GM21367 (cell line): ENCODE measurements around the gene SUPT3H.

ENCODE experiments used
- ATAC-seq: cut with Tn5 transposase; IDR thresholded peaks from one replicate; pipeline ENCODE4 v1.9.1; 2021; ENCODE audit not compliant: unreplicated experiment

SUPT3H gene

DNA sequence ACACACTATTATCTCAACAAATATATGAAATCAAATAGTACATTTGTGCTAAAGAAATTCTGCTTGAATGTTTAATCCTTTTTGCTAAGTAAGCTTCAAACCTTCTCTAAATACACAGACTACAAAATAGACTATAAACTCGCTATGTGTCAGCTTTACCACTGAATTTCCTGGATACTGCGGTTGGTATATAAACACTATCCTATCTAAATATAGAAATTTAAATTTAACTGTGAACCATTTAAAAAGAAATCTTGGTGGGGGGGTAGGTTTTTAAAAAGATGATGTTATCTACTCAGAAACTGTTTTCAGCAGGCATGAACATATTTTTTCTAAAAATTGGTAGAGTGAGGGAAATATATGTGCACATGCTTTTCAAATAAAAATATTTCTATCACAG, 356.1 kb downstream of the SUPT3H start:
- no peak for ATAC-seq

DNA sequence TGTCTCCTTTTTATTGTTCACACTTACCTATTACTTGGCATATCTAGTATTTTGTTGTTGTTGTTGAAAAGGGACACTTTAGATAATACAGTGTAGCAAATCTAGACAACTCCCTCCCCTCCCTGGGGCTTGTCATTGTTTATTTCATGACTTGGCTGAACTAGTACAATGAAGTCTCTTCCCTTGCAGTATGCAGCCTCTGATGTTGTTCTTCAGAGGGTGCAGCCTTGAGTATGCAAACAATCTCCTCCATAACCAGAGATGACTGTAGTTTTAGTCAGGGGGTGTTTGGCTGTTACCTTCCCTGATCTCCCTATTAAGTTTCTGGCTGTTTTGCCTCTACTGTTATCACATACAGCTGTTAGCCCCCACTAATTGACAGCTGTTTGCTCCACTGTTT, 365.0 kb downstream of the SUPT3H start:
- ATAC-seq: no peak

DNA sequence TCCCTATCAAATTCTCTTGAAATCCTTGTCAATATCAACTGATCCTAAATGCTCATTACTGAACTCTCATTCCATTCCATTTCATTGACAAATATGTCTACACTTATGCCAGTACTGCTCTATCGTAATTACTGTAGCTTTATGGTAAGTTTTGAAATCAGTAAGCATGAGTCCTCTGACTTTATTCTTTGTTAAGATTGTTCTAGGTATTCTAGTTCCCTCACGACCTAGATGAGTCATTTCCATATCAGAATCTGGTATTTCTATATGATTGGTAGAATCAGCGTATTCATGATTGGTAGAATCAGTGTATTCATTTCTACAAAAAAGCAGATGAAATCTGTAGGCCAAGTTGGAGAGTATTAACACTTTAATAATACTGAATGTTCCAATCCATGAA, 368.2 kb downstream of the SUPT3H start:
- ATAC-seq: no peak

DNA sequence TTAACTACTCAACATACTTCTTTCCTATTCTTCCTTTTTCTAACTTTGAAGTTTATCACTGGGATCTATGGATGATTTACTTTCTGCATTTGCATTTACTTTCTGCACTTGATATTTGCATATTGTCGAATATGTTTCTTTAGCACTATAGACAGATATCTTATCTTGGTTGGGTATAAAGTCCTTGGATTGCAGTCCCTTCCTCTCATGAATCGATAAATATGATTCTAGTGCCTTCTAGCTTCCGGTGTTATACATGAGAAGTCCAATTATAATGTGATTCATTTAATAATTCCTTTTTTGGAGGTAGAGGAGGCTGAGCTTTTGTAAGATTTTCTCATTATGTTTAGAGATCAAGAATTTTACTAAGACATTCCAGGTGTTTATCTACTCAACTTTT, 370.8 kb downstream of the SUPT3H start:
- no peak for ATAC-seq

DNA sequence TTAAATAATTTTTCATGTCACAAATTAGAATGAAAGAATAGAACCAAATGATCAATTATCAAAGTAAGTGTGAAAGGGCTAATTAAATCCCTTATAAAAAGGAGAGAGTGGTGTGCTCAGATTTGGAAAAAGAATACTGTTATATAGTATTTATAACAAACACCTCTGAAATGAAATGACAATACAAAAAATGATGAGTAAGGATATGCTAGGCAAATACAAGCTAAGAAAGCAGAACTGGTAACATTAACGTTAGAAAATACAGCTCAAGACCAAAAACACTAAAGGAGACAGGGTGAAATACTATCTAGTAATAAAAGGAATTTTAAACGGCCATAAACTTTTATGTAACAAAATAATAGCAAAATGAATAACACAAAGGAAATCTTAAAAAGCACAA, 373.8 kb downstream of the SUPT3H start:
- ATAC-seq: no peak

DNA sequence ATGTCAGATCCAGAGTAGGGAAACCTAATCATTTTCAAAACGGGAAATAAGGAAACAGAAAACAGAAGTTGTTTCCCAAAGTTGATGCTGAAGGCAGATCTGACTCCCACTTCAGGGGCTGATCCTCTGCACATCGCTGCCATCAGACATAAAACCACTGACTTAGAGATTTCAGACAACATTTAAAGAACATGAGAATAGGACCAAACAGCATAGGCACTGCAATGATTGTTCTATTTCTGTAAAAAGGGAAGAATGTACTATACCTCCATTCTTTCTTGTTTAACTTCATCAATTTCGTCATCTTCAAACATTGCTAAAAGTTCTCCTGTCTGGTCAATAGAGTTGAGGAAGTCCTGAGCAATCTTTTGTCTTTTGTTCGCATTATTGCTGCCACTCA, 374.3 kb downstream of the SUPT3H start:
- ATAC-seq: no peak

DNA sequence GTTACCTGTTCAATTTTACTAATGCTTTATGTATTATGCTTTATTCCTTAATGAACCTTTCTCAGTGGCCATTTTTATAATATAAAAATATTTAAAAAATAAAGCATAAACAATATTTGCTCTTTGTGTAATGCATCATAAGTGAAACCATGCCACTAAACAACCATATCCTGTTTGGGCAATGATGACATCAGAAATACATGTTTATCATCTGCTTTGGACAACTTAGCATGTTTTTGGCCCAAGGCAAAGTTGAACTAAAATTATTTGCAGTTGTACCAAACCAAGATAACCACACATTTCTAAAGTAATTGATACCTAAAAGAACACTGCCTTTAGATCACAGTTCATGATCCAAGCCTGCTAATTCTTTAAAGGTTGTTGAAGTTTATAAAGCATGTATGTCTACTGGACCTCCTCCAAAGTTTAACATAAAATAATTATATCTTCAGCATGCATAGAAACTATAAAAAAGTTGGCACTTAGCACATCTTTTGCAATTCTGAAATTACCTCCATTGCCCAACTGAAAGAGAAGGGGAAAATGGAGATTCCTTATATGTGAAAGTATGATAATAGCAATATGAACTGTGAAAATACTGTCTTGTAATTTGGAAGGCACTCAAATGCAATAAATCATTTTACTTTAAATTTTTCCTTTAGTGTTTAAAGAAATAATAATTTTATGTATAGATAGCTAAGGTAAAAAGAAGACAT, 375.2 kb downstream of the SUPT3H start:
- ATAC-seq: no peak

DNA sequence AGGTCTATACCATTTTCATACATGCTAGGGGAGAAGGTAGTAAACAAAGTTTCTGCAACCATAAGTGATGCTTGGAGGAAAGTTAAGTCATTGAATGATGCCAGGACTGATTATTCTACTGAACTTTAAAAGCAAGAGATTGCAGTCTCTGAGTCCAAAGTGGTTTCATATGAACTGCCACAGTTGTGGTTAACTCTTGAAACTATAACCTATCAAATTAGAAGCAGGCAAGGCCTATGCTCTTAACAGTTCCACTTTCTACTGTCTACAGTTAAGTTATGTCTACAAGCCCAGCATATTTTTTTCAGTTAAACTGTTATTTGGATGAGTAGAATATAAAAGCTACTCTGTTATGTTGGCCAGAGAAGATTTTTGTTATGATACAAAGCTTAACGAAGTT, 376.1 kb downstream of the SUPT3H start:
- peak; percentile 97 for ATAC-seq

DNA sequence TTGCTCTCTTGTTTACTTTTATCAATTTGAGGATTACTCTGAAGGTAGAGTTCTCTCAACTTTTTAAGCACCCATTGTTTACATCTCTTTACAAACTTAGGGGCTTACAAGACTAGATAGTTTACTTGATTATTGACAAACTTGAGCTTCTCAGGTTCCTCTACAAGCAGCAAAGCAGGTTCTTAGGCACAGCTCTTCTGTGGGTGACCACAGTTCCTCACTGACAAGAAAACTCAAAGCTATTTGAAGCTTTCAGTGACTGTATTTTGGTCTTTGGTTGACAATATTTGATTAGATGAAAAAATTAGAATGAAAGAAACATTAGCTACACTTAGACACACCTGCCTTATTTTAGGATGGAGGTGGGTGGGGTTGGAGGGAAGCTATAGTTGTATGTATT, 376.9 kb downstream of the SUPT3H start:
- no peak for ATAC-seq

DNA sequence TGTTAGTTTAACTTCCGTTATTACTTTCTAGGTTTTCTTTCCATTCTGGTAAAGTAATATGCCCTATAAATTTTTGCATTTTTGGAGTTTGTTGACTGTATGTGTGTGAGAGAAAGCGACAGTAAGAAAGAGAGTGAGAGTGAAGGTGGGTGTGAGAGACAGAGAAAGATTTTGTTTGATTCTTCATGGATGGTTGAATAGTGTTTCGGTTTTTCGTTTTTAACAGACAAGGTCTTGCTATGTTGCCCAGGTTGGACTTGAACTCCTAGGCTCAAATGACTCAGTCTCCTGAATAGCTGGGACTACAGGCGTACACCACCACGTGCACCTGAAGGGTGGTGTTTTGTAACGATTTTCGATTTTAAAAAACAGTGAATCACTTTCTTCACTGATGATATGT, 378.7 kb downstream of the SUPT3H start:
- ATAC-seq: no peak

DNA sequence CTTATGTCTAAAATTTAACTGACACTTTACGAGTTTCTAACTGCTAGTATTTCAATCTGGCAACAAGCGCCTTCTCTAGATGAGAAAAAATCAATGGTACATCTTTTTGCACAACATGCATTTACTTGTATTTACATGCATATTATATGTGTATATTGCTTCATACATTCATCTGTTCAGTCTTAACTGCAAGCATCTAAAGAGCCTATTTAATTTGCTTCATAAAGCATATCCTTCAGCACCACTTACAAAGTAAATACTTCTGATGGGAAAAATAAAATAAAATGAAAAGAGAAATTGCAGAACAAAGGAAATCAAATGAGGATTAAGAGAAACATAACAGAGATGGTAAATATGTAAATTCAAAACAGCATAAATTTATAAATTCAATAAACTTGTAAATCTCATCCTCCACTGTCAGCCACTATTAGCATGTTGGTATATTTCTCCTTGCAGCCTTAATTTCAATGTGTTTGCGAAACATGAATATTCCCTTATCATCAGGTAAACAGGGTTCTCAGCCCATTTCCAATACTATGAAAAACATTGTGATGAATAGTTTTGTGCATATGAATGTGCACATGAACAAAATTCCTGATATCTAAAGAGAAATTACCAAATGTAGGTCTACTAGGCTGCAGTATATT, 382.1 kb downstream of the SUPT3H start:
- ATAC-seq: no peak

DNA sequence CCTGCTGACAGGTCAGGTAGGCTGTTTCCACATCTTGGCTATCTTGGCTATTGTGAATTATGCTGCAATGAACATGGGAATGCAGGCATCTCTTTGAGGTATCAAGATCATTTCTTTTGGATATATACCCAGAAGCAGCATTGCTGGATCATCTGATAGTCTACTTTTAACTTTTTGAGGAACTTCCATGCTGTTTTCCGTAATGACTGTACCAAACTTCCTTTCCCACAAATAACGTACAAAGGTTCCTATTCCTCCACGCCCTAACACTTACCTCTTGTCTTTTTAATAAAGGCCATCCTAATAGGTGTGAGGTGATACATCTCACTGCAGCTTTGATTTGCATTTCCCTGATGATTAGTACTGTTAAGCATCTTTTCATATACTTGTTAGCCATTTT, 388.3 kb downstream of the SUPT3H start:
- no peak for ATAC-seq

DNA sequence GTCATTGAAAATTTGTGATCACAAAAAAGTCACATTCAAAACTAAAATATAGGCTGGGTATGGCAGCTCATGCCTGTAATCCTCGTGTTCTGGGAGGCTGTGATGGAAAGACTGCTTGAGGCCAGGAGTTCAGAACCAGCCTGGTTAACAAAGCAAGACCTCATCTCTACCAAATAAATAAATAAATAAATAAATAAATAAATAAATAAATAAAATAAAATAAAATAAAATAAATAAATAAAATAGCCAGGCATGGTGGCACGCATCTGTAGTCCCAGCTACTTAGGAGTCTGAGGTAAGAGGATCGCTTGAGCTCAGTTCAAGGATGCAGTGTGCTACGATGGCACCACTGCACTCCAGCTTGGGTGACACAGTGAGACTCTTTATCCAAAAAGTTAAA, 392.7 kb downstream of the SUPT3H start:
- ATAC-seq: no peak

DNA sequence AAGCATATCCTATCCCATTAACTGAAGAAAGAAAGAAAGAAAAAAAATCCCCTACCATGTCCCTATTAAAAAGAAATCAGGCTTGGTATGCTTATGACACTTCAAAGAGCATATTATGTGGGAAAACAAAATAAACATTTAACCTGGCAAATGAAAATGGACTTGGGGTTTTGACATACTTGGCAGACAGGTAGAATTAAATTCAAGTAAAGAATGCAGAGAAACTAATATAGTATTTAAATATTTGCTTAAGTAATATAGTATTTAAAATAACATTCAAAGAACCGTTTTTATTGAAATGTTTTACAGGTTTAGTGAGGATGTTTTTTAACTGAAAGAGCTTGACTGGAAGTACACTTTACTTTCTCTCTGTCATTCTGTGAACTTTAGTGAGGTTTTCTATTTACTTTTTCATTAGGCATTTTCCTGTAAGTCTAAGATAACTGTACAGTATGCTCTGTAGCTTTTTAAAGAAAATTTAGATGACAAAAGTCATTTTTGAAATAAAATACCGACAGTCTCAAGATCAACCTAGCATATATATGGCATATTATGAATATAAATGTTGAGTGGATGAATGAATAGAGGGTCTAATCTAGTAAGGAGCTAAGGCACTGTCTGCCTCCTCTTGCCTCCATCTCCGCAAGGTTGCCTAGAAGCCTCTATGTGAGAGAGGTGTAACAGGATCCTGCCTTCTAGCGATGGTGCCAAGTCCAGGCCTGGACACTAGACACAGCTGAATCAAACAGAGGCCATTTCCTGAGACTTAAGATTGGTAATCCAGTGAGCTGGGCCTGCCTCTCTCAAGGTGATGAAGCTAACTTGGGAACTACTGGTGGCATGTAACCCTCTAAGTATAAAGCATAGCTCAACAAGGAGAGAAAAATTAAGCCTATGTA, 394.0 kb downstream of the SUPT3H start:
- ATAC-seq: no peak

DNA sequence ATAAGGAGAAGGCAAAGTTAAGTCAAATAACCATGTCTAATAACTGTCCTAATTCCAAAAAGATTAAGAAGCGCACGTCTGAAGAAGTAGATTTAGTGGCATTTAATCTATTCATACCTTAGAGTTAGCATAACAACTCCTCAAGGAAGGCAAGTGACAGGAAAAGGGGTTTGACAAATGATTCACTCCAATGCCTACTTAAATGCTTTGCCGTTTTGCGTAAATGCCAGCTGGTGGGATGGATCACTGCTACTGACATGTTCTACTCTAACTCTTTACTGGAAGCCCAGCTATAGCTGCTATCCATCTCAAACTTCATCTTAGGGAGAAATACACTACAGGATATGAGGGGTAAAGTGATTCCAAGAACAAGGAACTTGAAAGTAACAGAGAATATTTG, 396.9 kb downstream of the SUPT3H start:
- ATAC-seq: no peak

DNA sequence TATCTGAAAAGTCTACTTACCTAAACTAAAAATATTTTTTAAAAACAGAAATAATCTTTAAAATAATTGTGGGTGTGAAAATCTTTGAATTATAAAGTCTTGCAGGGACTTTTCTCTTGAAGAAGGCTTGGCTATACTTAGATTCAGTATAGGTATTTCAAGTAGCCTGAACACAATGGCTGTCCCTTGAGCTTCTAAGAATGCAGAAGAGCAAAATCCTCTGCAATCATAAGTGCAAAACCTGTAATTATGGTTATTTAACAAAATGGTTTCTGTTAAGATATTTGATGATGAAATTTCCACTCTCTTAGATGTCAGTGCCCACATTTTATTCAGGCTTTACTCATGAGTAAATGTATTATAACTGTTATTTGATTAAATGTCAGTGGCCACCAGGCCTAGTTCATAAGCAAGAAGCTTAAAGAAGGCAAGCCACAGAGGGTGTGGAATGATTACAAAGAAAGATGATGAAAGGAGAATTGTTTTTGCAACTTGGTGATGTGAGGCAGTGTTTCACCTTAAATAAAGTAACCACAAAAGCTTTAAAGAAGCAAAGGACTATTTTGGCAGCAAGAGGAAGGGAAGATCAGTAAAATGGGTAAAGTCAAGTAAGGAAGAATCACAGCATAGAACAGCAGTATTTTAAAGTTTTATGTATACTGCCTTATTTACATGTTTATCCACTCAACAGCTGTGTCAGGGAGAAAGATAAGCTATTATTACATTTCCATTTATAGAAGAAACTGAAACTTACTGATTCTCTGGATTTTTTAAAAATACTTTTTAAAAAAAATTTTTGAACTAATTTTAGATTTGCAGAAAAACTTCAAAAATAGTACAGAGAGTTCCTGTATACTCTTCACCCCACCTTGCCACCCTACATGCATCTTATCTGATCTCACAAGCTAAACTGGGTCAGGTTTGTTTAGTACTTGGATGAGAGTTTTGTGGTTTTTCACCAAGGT, 400.8 kb downstream of the SUPT3H start:
- ATAC-seq: no peak

DNA sequence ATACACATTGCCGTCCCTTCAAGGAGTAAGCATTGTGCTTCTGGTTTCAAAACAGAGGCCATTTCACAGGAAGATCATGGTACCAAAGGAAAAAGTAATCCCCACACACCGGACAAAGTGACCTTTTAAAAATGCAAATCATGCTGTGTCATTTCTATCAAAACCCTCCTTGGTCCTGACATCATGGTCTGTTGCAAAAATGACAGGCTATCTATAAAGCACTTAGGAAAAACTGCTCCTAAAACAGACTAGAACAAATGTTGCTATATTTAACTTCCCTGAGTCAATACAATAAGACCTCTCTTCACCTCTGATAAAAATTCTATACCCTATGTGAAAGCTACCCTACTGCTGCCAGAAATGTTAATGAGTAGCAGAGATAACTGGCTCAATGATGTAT, 403.2 kb downstream of the SUPT3H start:
- ATAC-seq: no peak

DNA sequence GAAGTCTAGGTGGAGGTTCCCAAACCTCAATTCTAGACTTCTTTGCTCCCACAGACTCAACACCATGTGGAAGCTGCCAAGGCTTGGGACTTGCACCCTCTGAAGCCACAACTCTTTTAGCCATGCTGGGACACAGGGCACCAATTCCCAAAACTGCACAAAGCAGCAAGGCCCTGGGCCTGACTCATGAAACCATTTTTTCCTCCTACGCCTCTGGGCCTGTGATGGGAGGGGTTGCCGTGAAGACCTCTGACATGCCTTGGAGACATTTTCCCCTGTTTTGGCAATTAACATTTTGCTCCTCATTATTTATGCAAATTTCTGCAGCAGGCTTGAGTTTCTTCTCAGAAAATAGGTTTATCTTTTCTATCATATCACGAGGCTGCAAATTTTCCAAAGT, 405.0 kb downstream of the SUPT3H start:
- ATAC-seq: no peak

DNA sequence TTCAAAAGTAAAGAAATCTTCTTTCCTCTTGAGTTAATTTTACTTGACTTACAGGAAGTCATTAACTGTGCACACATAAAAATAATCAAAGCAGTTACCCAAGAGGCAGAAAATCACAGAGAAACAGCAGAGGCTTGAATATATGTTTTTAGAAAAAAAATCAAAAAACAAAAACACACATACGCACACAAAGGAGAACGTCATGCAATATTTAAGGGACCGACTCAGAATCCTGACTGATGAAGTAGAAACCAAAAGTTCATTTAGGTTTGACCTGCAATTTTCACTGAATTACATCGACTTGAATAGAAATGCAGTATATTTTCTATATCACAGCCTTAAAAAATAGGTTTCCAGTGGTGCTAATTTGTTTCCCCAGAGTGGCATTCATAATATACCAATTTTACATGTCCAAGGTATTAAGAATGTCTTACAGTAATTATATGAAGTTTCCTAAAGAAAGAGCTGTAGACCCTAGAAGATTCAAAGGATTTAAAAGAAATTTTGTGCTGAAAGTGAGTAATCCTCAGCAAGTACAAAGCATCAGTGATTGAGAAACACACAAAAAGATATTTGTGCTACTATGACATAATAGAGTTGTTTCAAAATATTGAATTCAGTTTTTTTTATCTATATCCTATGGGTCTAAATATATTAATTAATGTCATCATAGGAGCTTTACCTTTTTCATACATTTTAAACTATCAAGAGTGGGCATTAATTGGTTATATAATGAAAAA, 408.1 kb downstream of the SUPT3H start:
- ATAC-seq: no peak

DNA sequence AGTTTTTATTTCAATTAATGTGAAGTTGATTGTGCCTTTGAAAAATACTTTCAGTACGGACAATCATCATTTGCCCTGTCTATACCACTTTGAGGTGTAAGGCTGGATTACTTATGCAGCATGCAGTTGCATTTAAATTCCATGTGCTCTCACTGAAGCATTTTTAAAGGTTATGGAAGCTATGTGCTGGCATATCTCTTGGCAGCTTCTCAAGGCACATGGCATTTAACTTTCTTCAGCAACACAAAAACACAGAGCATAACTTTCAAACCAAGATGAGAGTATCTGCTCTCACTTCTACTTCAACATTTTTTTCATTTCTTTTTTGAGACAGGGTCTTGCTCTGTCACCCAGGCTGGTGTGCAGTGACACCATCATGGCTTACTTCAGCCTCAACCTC, 410.3 kb downstream of the SUPT3H start:
- ATAC-seq: no peak
